Thoracic aorta (tissue), 2 donors: Measurements from ENCODE around the gene GSDME. TPM values are rescaled to one million over a fixed set of nuclear protein-coding genes. Genes with fewer than 3 reads are reported as not detected.

Experiments used
- ATAC-seq: fragments of 150-250 bp; one replicate; pipeline ENCODE4 v1.8.0; 2017; ENCODE audit warnings: low read depth; ENCODE audit not compliant: insufficient number of reproducible peaks, low FRiP score
- DNase-seq: peaks from one replicate; pipeline ENCODE4 v3.0.0-alpha.2; 2020; ENCODE audit warnings: low spot score
- H3K27ac ChIP-seq, 2 donors: fragments of 200-600 bp; sonication (generic); 1 replicate in 1 of 2; 2 replicates in 1 of 2; pipeline ENCODE4 v1.5.1; 2016; ENCODE audit warnings: mild to moderate bottlenecking in 2 of 2, moderate library complexity in 2 of 2
- H3K27me3 ChIP-seq: fragments of 200-600 bp; sonication (generic); replicated peaks from 2 replicates; pipeline ENCODE4 v1.6.0; 2016; ENCODE audit warnings: mild to moderate bottlenecking; ENCODE audit not compliant: insufficient read depth
- H3K36me3 ChIP-seq: fragments of 200-600 bp; sonication (generic); one replicate; pipeline ENCODE4 v1.5.1; 2016
- H3K4me1 ChIP-seq, 2 donors: fragments of 200-600 bp; sonication (generic); 1 replicate in 1 of 2; 2 replicates in 1 of 2; pipeline versions ENCODE4 v1.5.1 to v1.6.0; 2016; ENCODE audit warnings: low read depth in 2 of 2, mild to moderate bottlenecking in 1 of 2; ENCODE audit not compliant: control insufficient read depth in 1 of 2
- H3K4me3 ChIP-seq: fragments of 200-600 bp; sonication (generic); 2 replicates; pipeline ENCODE4 v1.5.1; 2016; ENCODE audit warnings: mild to moderate bottlenecking
- H3K9me3 ChIP-seq: fragments of 200-600 bp; sonication (generic); 2 replicates; pipeline ENCODE4 v1.5.1; 2016
- CTCF ChIP-seq: fragments of 200-600 bp; sonication (generic); IDR thresholded peaks from one replicate; pipeline ENCODE4 v1.5.1; 2019; ENCODE audit warnings: antibody characterized with exemption
- total RNA-seq, 2 donors: library from RNA; depleted of rRNA; stranded (reverse); fragments of >200 nt; gene quantifications; one replicate each; pipeline versions ENCODE4 v1.1.0 to v1.2.3, GENCODE V29; 2016

Gene GSDME
- total RNA-seq, 2 donors from 2014 or later, result 7.3 to 21.7 TPM

GRCh38 chr7:24702755-24703154 is 54.5 kb downstream of the GSDME start:
- Histone ChIP-seq H3K4me1 (peaks cover 7 to 44% of the 10 kb centered on the region in 2 donors), H3K27me3 (no peaks in the 10 kb centered on the region), H3K27ac (no peak overlapping the region), H3K4me3 (no peak overlapping the region), H3K9me3 (no peaks in the 10 kb centered on the region), H3K36me3 (no peaks in the 10 kb centered on the region)
- no peak for TF ChIP-seq CTCF
- DNase-seq, result no peak
- no peak for ATAC-seq

- Histone ChIP-seq H3K27me3 (no peaks in the 10 kb centered on the region), H3K36me3 (no peaks in the 10 kb centered on the region), H3K4me1 (peaks cover 7 to 44% of the 10 kb centered on the region in 2 donors), H3K27ac (no peak overlapping the region), H3K9me3 (no peaks in the 10 kb centered on the region), H3K4me3 (no peak overlapping the region)
- no peak for TF ChIP-seq CTCF
- ATAC-seq, result no peak
- no peak for DNase-seq
These were observed 55.7 kb downstream of the GSDME start for GRCh38 chr7:24701261-24702235.

- Histone ChIP-seq H3K27ac (no peak overlapping the region), H3K4me1 (peaks cover 7 to 44% of the 10 kb centered on the region in 2 donors), H3K36me3 (no peaks in the 10 kb centered on the region), H3K27me3 (no peaks in the 10 kb centered on the region), H3K4me3 (no peak overlapping the region), H3K9me3 (no peaks in the 10 kb centered on the region)
- ATAC-seq (no peak), DNase-seq (no peak)
- TF ChIP-seq CTCF, result no peak
These were observed 56.6 kb downstream of the GSDME start for GRCh38 chr7:24700521-24701260.

GRCh38 chr7:24698531-24699266 is 58.6 kb downstream of the GSDME start:
- Histone ChIP-seq H3K27ac (no peak overlapping the region), H3K27me3 (no peaks in the 10 kb centered on the region), H3K4me3 (no peak overlapping the region), H3K9me3 (no peaks in the 10 kb centered on the region), H3K4me1 (peaks cover 7 to 33% of the 10 kb centered on the region in 2 donors), H3K36me3 (no peaks in the 10 kb centered on the region)
- no peak for ATAC-seq
- TF ChIP-seq CTCF, result no peak
- DNase-seq, result no peak
